PC-9 (cell line): ENCODE results near the gene C2orf78.

ENCODE experiments used
- CTCF ChIP-seq: fragments of 200-600 bp; sonication (generic); conservative IDR thresholded peaks from 2 replicates; pipeline ENCODE4 v1.6.1; 2017; ENCODE audit warnings: mixed run types, antibody characterized with exemption, mild to moderate bottlenecking, moderate library complexity
- EZH2 ChIP-seq: fragments of 200-600 bp; sonication (generic); IDR thresholded peaks from 2 replicates; pipeline ENCODE4 v1.8.0; 2017; ENCODE audit warnings: antibody characterized with exemption, low read depth

DNA sequence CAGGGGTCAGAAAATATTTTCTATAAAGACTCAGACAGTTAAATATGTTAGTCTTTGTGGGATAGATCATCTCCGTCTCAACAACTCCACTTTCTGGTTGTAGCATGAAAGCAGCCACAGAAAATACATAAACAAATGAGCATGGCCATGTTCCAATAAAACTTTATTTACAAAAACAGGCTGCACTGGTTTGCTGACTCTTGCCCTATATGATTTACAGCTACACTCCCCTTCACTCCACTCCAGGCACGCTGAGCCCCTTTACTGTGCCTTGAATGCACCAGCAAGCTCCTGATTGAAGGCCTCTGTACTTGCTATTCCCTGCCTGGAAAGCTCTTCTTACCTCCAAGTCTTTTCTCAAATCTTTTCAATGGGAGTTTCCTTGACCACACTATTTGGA, 39.0 kb downstream of the C2orf78 start:
- TF ChIP-seq CTCF (no peak), EZH2 (no peak)
